Sigmoid colon (tissue), 4 donors: ENCODE data around the gene HLA-DMB.

ENCODE experiments used
- CTCF ChIP-seq, 4 experiments: fragments of 450-650 bp in 3 of 4; fragments of 200-600 bp in 1 of 4; IDR thresholded peaks; one replicate each; pipeline ENCODE4 v1.5.1; 2016 to 2019; ENCODE audit warnings: antibody characterized with exemption in 4 of 4, mild to moderate bottlenecking in 3 of 4, moderate library complexity in 2 of 4
- POLR2A ChIP-seq, 2 donors: fragments of 450-650 bp; IDR thresholded peaks; one replicate each; pipeline ENCODE4 v1.6.1; 2016; ENCODE audit warnings: antibody characterized with exemption in 2 of 2, mild to moderate bottlenecking in 2 of 2, moderate library complexity in 2 of 2
- POLR2AphosphoS5 ChIP-seq, 4 donors: sonication (generic); formaldehyde crosslinking; IDR thresholded peaks; one replicate each; pipeline ENCODE4 v1.6.1; 2017; ENCODE audit warnings: antibody characterized with exemption in 4 of 4

- TF ChIP-seq CTCF (IDR thresholded peaks at IDR 0.05) (peak; percentile 79 to 90 (median 86)), POLR2AphosphoS5 (IDR thresholded peaks at IDR 0.05) (peak in 3 of 4 donors; percentile 10 to 27 (median 25)), POLR2A (IDR thresholded peaks at IDR 0.05) (no peak)
Measured at GRCh38 chr6:32984622-32985389, 44.0 kb upstream of the HLA-DMB start.
